ENCODE measurements around the gene MRPL58. TPM values are rescaled to one million over a fixed set of nuclear protein-coding genes. Genes with fewer than 3 reads are reported as not detected.

Gene MRPL58
- total and polyA plus RNA-seq, 10 of the 15 experiments (the other 5 are each of a cell fraction or from before 2014, with no cell fraction given) = 23.0 to 64.3 (median 51.9) TPM

GRCh38 chr17:75034236-75034908, 21.9 kb downstream of the MRPL58 start (continued):
- TF ChIP-seq, protein P1, sequence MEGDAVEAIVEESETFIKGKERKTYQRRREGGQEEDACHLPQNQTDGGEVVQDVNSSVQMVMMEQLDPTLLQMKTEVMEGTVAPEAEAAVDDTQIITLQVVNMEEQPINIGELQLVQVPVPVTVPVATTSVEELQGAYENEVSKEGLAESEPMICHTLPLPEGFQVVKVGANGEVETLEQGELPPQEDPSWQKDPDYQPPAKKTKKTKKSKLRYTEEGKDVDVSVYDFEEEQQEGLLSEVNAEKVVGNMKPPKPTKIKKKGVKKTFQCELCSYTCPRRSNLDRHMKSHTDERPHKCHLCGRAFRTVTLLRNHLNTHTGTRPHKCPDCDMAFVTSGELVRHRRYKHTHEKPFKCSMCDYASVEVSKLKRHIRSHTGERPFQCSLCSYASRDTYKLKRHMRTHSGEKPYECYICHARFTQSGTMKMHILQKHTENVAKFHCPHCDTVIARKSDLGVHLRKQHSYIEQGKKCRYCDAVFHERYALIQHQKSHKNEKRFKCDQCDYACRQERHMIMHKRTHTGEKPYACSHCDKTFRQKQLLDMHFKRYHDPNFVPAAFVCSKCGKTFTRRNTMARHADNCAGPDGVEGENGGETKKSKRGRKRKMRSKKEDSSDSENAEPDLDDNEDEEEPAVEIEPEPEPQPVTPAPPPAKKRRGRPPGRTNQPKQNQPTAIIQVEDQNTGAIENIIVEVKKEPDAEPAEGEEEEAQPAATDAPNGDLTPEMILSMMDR (IDR thresholded peaks at IDR 0.05 in 2 of 3, conservative IDR thresholded peaks at IDR 0.05 in 1 of 3; ENCODE audit: control insufficient read depth in 2 of 3, extremely low read depth in 1 of 3, insufficient read depth in 1 of 3, low read depth in 3 of 3, low read length in 3 of 3) = no peak
- peak; percentile 63 for TF ChIP-seq RAD51 (IDR thresholded peaks at IDR 0.05)
- peak; percentile 54; the same call in 1 of the 2 replicates for TF ChIP-seq CREM (IDR thresholded peaks at IDR 0.05; ENCODE audit: low read depth)
- TF ChIP-seq MTA2 (IDR thresholded peaks at IDR 0.05; ENCODE audit: low read depth) = no peak
- TF ChIP-seq RBBP5 (conservative IDR thresholded peaks at IDR 0.05) = no peak
- TF ChIP-seq, protein P2, sequence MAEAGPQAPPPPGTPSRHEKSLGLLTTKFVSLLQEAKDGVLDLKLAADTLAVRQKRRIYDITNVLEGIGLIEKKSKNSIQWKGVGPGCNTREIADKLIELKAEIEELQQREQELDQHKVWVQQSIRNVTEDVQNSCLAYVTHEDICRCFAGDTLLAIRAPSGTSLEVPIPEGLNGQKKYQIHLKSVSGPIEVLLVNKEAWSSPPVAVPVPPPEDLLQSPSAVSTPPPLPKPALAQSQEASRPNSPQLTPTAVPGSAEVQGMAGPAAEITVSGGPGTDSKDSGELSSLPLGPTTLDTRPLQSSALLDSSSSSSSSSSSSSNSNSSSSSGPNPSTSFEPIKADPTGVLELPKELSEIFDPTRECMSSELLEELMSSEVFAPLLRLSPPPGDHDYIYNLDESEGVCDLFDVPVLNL (IDR thresholded peaks at IDR 0.05; ENCODE audit: low read depth, low read length) = no peak
- TF ChIP-seq ZZZ3 (IDR thresholded peaks at IDR 0.05; ENCODE audit: control insufficient read depth, insufficient read length, low read depth) = no peak
- no peak; the same call in 1 of the 2 replicates for TF ChIP-seq IKZF1 (conservative IDR thresholded peaks at IDR 0.05)
- TF ChIP-seq SMAD1 (IDR thresholded peaks at IDR 0.05; ENCODE audit: low read depth, partially characterized antibody) = no peak
- no peak for TF ChIP-seq NR2C1 (IDR thresholded peaks at IDR 0.05)
- TF ChIP-seq CBFB (IDR thresholded peaks at IDR 0.05; ENCODE audit: low read depth) = peak; percentile 66
- TF ChIP-seq ZSCAN29 (IDR thresholded peaks at IDR 0.05) = peak; percentile 93
- no peak for TF ChIP-seq PBX3 (IDR thresholded peaks at IDR 0.05; ENCODE audit: insufficient replicate concordance, low read depth, low read length)
- TF ChIP-seq JUNB (IDR thresholded peaks at IDR 0.05) = no peak
- no peak for TF ChIP-seq ZNF207 (IDR thresholded peaks at IDR 0.05; ENCODE audit: borderline replicate concordance)
- TF ChIP-seq TCF7 (IDR thresholded peaks at IDR 0.05; ENCODE audit: borderline replicate concordance) = no peak
- TF ChIP-seq SMARCA5 (IDR thresholded peaks at IDR 0.05) = peak; percentile 99
- TF ChIP-seq TCF12 (IDR thresholded peaks at IDR 0.05; ENCODE audit: low read depth, low read length) = peak; percentile 60; the same call in 1 of the 2 replicates
- TF ChIP-seq, protein P3, sequence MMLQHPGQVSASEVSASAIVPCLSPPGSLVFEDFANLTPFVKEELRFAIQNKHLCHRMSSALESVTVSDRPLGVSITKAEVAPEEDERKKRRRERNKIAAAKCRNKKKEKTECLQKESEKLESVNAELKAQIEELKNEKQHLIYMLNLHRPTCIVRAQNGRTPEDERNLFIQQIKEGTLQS (IDR thresholded peaks at IDR 0.05; ENCODE audit: borderline replicate concordance, extremely low read depth, low read depth, low read length) = no peak
- TF ChIP-seq SMAD5 (IDR thresholded peaks at IDR 0.05; ENCODE audit: low read depth) = no peak
- no peak for TF ChIP-seq NRF1 (conservative IDR thresholded peaks at IDR 0.05; ENCODE audit: low read depth, low read length)
- TF ChIP-seq, protein P4, sequence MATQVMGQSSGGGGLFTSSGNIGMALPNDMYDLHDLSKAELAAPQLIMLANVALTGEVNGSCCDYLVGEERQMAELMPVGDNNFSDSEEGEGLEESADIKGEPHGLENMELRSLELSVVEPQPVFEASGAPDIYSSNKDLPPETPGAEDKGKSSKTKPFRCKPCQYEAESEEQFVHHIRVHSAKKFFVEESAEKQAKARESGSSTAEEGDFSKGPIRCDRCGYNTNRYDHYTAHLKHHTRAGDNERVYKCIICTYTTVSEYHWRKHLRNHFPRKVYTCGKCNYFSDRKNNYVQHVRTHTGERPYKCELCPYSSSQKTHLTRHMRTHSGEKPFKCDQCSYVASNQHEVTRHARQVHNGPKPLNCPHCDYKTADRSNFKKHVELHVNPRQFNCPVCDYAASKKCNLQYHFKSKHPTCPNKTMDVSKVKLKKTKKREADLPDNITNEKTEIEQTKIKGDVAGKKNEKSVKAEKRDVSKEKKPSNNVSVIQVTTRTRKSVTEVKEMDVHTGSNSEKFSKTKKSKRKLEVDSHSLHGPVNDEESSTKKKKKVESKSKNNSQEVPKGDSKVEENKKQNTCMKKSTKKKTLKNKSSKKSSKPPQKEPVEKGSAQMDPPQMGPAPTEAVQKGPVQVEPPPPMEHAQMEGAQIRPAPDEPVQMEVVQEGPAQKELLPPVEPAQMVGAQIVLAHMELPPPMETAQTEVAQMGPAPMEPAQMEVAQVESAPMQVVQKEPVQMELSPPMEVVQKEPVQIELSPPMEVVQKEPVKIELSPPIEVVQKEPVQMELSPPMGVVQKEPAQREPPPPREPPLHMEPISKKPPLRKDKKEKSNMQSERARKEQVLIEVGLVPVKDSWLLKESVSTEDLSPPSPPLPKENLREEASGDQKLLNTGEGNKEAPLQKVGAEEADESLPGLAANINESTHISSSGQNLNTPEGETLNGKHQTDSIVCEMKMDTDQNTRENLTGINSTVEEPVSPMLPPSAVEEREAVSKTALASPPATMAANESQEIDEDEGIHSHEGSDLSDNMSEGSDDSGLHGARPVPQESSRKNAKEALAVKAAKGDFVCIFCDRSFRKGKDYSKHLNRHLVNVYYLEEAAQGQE (IDR thresholded peaks at IDR 0.05; ENCODE audit: low read depth, low read length) = no peak

All from GM12878 (cell line).